T-helper 2 cell treated with Interferon-gamma antibody and Interleukin-4, amounts not matched to agents 5 μg/mL and 100 μg/mL, for 36 hours (primary cell): ENCODE results near the gene CNOT6.

Experiments used
- DNase-seq: peaks from one replicate; pipeline ENCODE4 v3.0.0; 2021; ENCODE audit warnings: low spot score
- H3K27ac Mint-ChIP-seq: one replicate; pipeline ENCODE4 v1.8.0; 2021; ENCODE audit warnings: mild to moderate bottlenecking, mixed read lengths
- H3K27me3 Mint-ChIP-seq: one replicate; pipeline ENCODE4 v1.8.0; 2021; ENCODE audit warnings: low read depth, mixed read lengths
- H3K36me3 Mint-ChIP-seq: one replicate; pipeline ENCODE4 v1.8.0; 2021; ENCODE audit warnings: low read depth, mixed read lengths
- H3K4me1 Mint-ChIP-seq: one replicate; pipeline ENCODE4 v1.8.0; 2021; ENCODE audit warnings: low read depth, mixed read lengths
- H3K4me3 Mint-ChIP-seq: one replicate; pipeline ENCODE4 v1.8.0; 2022; ENCODE audit warnings: mild to moderate bottlenecking, moderate library complexity, mixed read lengths
- H3K9me3 Mint-ChIP-seq: one replicate; pipeline ENCODE4 v1.8.0; 2021; ENCODE audit warnings: mixed read lengths

The CNOT6 gene

DNA sequence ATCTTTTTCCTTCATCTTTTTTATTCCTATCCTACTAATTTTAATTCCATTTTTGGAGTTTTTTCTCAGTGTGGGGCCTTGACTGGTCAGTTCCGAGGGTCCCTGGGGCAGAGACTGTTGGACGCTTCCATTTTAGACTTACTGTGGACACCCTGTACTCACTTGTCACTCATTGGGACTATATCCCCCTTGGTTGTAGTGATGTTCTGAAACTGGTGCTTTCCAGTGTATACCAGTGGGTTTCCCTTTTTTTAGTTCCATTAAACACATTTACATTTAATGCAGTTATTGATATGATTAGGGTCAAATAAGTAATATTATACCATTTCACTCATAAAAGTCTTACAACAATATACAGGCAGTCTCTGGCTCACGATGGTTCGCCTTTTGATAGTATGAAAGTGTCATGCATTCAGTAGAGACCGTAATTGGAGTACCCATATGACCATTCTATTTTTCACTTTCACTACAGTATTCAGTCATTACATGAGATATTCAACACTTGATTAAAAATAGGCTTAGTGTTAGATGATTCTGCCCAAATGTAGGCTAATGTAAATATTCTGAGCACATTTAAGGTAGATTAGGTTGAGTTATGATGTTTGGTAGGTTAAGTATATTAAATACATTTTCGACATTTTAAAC is 46.0 kb downstream of the CNOT6 start:
- Mint-ChIP-seq H3K4me1 (peaks cover 8% of the 10 kb centered on the region), H3K27ac (no peak overlapping the region), H3K27me3 (no peaks in the 10 kb centered on the region), H3K9me3 (peaks cover 3% of the 10 kb centered on the region), H3K4me3 (no peak overlapping the region), H3K36me3 (peaks cover 47% of the 10 kb centered on the region)
- no peak for DNase-seq

DNA sequence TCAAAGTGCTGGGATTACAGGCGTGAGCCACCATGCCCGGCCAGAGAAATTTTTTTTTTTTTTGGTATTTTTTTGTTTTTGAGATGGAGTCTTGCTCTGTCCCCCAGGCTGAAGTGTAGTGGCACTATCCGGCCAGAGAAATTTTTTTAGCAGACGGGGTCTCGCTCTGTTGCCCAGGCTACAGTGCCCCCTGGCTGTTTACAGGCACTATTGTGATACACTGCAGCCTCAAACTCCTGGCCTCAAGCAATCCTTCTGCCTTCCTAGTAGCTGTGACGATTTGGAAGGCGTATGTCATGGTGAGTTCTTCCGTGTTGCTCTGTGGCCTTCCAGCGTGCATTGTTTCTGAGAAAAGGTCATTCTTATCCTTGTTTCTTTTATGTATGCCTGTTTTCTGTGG is 47.5 kb downstream of the CNOT6 start:
- Mint-ChIP-seq H3K27me3 (no peaks in the 10 kb centered on the region), H3K27ac (no peak overlapping the region), H3K4me3 (no peak overlapping the region), H3K4me1 (peaks cover 9% of the 10 kb centered on the region), H3K9me3 (peaks cover 3% of the 10 kb centered on the region), H3K36me3 (peaks cover 53% of the 10 kb centered on the region)
- DNase-seq, result no peak

DNA sequence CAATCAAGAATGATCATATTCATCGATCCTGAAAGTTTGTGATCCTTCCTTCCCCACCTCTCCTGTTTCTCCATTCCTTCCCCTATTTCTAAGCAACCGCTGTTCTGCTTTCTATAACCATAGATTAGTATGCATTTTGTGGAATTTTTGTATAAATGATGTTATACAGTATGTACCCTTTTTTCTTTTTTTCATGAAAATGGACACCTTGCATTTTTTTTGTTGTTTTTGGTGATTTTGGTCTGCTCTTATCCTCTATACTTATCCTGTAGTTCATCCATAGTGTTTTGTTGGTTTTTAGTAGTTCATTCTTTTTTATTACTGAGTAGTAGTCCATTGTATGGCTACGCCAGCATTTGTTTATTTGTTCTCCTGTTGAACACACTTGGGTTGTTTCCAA is 51.1 kb downstream of the CNOT6 start:
- no peak overlapping the region for H3K27ac Mint-ChIP-seq
- H3K4me3 Mint-ChIP-seq, result no peak overlapping the region
- peaks cover 8% of the 10 kb centered on the region for H3K4me1 Mint-ChIP-seq
- no peaks in the 10 kb centered on the region for H3K27me3 Mint-ChIP-seq
- peaks cover 47% of the 10 kb centered on the region for H3K36me3 Mint-ChIP-seq
- DNase-seq, result no peak
- H3K9me3 Mint-ChIP-seq, result no peaks in the 10 kb centered on the region

DNA sequence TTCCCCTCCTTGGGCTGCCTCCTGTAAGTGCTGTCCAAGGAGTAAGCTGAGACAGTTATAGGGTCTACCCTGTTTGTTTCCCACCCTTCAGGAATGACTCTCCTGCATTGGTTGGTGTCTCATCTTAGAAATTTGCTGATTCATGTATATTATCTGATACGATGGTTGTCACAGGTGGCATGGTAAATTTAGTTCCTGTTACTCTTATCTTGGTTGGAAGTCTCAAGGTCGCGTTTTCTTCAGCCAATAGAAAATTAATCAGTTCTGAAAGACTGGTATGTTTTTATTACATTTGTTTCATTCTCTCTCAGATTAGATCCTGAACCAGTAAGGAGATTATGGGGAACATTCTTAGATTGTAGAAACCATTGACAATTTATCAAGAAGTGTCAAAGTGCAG is 54.4 kb downstream of the CNOT6 start:
- Mint-ChIP-seq H3K36me3 (peaks cover 42% of the 10 kb centered on the region), H3K4me3 (no peak overlapping the region), H3K9me3 (no peaks in the 10 kb centered on the region), H3K27ac (no peak overlapping the region), H3K4me1 (peaks cover 8% of the 10 kb centered on the region), H3K27me3 (no peaks in the 10 kb centered on the region)
- no peak for DNase-seq

DNA sequence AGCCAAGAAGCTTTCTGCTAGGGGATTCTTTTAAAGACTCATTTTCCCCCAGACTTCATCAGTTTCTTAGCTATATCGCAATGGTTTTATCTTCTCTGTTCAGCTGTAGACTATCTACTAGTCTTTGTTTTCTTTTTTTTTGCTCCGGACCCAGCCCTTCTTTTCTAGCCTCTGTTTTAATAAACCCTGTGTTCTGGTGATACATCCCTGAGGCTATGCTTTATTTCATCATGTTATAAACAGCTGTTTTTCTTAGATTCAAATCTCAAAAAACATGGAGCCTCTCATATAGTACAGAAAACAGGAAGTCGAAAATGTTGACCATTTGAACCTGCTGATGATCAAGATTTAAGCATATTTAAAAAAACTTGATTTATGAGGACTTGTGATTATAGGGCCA is 59.4 kb downstream of the CNOT6 start:
- no peaks in the 10 kb centered on the region for H3K9me3 Mint-ChIP-seq
- no peak overlapping the region for H3K4me3 Mint-ChIP-seq
- no peaks in the 10 kb centered on the region for H3K27me3 Mint-ChIP-seq
- no peak for DNase-seq
- peaks cover 53% of the 10 kb centered on the region for H3K36me3 Mint-ChIP-seq
- no peak overlapping the region for H3K27ac Mint-ChIP-seq
- peaks cover 4% of the 10 kb centered on the region for H3K4me1 Mint-ChIP-seq

DNA sequence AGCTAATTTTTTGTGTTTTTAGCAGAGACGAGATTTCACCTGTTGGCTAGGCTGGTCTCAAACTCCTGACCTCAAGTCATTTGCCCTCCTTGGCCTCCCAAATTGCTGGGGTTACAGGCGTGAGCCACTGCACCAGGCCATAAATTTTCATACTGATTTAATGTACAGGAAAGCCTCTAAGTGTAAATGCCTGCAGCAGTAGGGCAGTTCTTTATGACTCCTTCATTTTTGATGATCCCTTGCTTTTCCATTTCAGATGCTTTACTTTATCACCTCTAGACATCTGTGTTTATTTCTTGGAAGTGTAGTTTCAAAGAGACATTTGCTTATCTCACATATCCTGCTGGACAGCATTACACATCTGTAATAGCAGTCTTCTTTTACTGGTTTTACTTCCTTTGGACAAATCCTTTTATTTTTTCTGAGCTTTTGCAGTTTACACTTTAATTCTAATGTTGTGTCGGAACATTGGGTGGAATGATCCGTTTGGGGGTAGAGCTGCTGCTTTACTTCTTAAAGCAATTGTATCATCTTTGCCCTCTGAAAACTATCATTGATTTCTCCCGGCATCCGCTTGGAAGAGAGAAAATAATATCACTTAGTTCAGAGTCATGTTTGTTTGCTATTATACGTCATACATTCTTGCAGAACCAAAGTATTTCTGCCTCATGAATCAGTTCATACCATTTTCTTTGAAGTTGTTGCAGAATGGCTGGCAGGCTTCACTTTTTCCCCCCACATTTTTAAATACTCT is 61.2 kb downstream of the CNOT6 start:
- no peaks in the 10 kb centered on the region for H3K27me3 Mint-ChIP-seq
- H3K4me1 Mint-ChIP-seq, result peaks cover 5% of the 10 kb centered on the region
- no peak for DNase-seq
- H3K36me3 Mint-ChIP-seq, result peaks cover 56% of the 10 kb centered on the region
- H3K27ac Mint-ChIP-seq, result no peak overlapping the region
- no peaks in the 10 kb centered on the region for H3K9me3 Mint-ChIP-seq
- H3K4me3 Mint-ChIP-seq, result no peak overlapping the region

DNA sequence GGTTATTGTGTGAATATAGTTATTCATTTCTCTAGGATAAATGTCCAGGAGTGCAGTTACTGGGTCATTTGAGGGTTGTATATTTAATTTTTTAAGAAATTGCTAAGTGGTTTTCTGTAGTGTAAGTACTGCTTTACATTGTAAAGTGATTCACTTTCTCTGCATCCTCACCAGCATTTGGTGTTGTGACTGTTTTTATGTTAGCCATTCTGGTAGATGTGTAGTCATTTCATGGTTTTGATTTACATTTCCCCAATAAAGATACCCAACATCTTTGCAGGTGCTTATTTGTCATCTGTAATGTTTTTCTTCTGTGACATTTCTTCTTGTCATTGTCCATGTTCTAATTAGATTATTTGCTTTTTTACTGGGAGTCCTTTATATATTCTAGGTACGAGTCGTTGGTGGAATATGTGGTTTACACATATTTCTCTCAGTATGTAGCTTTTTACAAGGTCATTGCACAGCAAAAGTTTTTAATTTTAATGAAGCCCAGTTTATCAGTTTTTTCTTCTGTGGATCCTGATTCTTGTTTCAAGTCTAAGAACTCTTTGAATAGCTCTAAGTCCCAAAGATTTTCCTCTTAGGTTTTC is 63.1 kb downstream of the CNOT6 start:
- Mint-ChIP-seq H3K27me3 (no peaks in the 10 kb centered on the region), H3K9me3 (no peaks in the 10 kb centered on the region), H3K36me3 (peaks cover 65% of the 10 kb centered on the region), H3K4me1 (peaks cover 20% of the 10 kb centered on the region), H3K4me3 (no peak overlapping the region), H3K27ac (no peak overlapping the region)
- no peak for DNase-seq

DNA sequence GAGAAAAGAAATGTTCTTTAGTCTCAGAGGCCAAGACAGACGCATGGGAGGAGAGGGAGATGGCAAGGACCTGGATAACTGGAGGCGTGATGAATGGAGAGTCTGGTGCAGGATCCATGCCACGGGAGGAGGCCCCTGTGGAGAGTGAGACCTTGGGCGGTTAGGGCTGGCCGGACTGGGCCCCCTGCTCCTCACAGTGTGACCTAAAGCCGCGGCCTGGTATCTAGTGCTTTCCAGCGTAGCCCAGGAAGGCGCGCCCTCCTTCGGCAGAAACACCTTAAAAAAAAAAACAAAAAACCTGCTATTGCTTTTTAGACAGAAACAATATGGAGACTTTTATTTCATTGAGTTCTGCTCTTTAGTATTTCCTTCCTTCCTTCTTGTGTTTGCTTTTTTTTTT is 64.1 kb downstream of the CNOT6 start:
- H3K9me3 Mint-ChIP-seq, result no peaks in the 10 kb centered on the region
- no peak overlapping the region for H3K4me3 Mint-ChIP-seq
- DNase-seq, result no peak
- H3K27ac Mint-ChIP-seq, result no peak overlapping the region
- peaks cover 60% of the 10 kb centered on the region for H3K36me3 Mint-ChIP-seq
- peaks cover 24% of the 10 kb centered on the region for H3K4me1 Mint-ChIP-seq
- H3K27me3 Mint-ChIP-seq, result no peaks in the 10 kb centered on the region

DNA sequence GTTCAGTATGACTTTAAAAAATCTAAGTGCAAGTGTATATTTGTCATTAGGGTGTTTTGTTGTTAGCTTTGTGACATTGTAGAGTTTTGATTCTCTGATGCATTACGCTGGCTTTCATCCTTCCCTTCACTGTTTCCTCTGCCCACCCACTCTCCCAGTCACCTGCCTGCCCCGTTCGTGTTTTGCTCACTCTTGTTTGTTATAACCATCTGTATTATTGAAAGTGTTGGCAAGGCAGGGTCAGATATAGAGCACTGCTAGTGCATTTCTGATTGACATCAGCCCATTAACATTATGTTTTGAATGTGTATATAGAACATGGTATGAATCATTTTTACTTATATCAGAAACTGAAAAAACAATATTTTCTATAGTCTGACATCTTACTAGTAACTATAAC is 69.8 kb downstream of the CNOT6 start:
- Mint-ChIP-seq H3K9me3 (no peaks in the 10 kb centered on the region), H3K4me1 (peaks cover 30% of the 10 kb centered on the region), H3K4me3 (no peak overlapping the region), H3K36me3 (peaks cover 71% of the 10 kb centered on the region), H3K27me3 (no peaks in the 10 kb centered on the region), H3K27ac (no peak overlapping the region)
- DNase-seq, result peak; percentile 14

DNA sequence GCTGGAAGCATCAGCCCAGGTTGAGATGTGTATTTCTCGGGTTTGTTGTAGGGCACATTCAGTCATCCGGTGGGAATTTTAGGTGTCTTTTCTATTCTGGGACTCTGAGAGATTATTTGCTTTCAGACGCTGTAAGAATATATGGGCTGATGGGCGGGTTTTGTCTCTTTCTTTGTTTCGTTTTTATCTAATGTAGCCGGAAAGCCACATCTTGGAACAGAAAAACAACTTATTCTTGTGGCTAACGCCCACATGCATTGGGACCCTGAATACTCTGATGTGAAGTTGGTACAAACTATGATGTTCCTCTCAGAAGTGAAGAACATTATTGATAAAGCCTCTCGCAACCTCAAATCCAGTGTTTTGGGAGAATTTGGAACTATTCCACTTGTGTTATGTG is 74.7 kb downstream of the CNOT6 start:
- Mint-ChIP-seq H3K4me1 (peaks cover 5% of the 10 kb centered on the region), H3K36me3 (peaks cover 58% of the 10 kb centered on the region)

DNA sequence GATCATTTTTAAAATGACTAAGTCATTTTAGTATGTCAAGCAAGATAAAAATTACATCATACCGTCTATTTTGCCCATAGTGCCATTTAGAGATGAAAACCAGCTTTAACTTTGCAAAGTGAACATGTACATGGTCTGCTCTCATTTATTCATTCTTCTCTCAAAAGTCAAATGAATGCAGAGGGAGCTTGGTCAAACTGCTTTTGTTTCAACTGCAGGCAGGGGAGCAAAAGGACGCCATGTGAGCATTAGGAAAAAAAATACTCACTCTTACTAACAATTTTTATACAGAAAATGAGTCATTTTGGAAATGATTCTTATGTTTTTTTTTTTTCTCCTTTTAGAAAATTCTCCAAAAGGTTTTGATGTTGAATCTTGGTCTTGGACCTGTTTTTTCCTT is 81.4 kb downstream of the CNOT6 start:
- no peaks in the 10 kb centered on the region for H3K27me3 Mint-ChIP-seq
- H3K4me1 Mint-ChIP-seq, result no peaks in the 10 kb centered on the region
- H3K27ac Mint-ChIP-seq, result no peak overlapping the region
- peaks cover 29% of the 10 kb centered on the region for H3K36me3 Mint-ChIP-seq
- no peak for DNase-seq
- H3K4me3 Mint-ChIP-seq, result no peak overlapping the region
- H3K9me3 Mint-ChIP-seq, result no peaks in the 10 kb centered on the region

More for the DNA sequence above, 74.7 kb downstream of the CNOT6 start:
- no peak overlapping the region for H3K4me3 Mint-ChIP-seq
- H3K9me3 Mint-ChIP-seq, result no peaks in the 10 kb centered on the region
- DNase-seq, result no peak
- no peak overlapping the region for H3K27ac Mint-ChIP-seq
- H3K27me3 Mint-ChIP-seq, result no peaks in the 10 kb centered on the region

DNA sequence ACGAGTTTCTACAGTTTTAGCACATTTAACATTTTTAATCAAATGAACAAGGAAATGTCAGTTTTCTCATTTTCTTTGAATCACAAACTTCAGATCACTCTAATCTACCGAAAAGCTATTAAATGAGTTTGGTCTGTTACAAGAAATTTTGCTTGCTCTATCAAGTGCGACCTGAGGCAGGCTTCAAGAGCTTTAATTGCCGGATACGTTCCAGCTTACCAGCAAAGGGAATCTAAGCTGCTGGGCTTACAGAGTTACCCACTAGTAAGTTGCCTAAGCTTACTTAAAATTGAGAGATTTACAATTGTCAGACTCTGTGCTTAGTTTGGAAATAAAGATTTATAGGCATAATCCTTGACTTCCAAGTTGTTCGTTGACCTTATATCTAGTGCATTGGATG is 86.5 kb downstream of the CNOT6 start:
- Mint-ChIP-seq H3K4me3 (no peak overlapping the region), H3K4me1 (no peaks in the 10 kb centered on the region), H3K9me3 (no peaks in the 10 kb centered on the region), H3K27me3 (peaks cover 5% of the 10 kb centered on the region), H3K36me3 (peaks cover 16% of the 10 kb centered on the region), H3K27ac (no peak overlapping the region)
- no peak for DNase-seq

DNA sequence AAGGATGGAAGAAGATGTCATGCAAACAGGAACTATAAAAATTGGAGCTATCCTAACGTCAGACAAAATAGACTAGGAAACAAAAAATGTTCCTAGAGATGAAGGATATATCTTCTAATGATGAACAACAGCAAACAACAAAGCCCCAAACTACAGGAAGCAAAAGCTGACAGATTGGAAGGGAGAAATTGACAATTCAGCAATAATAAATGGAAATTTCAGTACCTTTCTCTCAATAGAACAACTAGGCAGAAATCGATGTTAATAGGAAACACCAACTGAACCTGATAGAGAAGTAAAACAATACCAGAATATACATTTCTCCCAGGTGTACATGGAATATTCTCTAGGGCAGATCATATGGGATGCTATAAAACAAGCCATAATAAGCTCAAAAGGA is 89.6 kb downstream of the CNOT6 start:
- no peak overlapping the region for H3K27ac Mint-ChIP-seq
- no peak for DNase-seq
- H3K27me3 Mint-ChIP-seq, result peaks cover 13% of the 10 kb centered on the region
- no peaks in the 10 kb centered on the region for H3K4me1 Mint-ChIP-seq
- no peaks in the 10 kb centered on the region for H3K9me3 Mint-ChIP-seq
- H3K36me3 Mint-ChIP-seq, result no peaks in the 10 kb centered on the region
- H3K4me3 Mint-ChIP-seq, result no peak overlapping the region

DNA sequence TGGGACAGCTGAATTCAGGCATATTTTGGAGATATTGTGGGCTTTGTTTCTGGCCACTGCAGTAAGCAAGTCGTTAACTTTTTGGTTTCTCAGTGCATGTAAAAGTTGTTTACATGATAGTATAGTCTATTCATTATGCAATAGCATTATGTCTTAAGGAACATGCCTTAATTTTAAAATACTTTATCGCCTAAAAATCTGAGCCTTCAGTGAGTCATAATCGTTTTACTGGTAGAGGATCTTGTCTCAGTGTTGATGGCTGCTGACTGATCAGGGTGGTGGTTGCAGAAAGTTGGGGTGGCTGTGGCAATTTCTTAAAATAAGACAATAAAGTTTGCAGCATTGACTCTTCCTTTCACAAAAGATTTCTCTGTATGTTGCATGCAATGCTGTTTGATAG is 92.0 kb downstream of the CNOT6 start:
- Mint-ChIP-seq H3K9me3 (no peaks in the 10 kb centered on the region), H3K27ac (no peak overlapping the region), H3K27me3 (peaks cover 25% of the 10 kb centered on the region), H3K4me3 (no peak overlapping the region), H3K4me1 (no peaks in the 10 kb centered on the region), H3K36me3 (no peaks in the 10 kb centered on the region)
- no peak for DNase-seq
